Stimulated activated naive CD4-positive, alpha-beta T cell treated with Interleukin-2 at 50 U/mL for 16 hours (primary cell): ENCODE data around the gene ZNF528.

Experiments used
- DNase-seq: peaks from one replicate; lab custom pipeline; 2025; lab: John Stamatoyannopoulos, UW

ZNF528 gene

DNA sequence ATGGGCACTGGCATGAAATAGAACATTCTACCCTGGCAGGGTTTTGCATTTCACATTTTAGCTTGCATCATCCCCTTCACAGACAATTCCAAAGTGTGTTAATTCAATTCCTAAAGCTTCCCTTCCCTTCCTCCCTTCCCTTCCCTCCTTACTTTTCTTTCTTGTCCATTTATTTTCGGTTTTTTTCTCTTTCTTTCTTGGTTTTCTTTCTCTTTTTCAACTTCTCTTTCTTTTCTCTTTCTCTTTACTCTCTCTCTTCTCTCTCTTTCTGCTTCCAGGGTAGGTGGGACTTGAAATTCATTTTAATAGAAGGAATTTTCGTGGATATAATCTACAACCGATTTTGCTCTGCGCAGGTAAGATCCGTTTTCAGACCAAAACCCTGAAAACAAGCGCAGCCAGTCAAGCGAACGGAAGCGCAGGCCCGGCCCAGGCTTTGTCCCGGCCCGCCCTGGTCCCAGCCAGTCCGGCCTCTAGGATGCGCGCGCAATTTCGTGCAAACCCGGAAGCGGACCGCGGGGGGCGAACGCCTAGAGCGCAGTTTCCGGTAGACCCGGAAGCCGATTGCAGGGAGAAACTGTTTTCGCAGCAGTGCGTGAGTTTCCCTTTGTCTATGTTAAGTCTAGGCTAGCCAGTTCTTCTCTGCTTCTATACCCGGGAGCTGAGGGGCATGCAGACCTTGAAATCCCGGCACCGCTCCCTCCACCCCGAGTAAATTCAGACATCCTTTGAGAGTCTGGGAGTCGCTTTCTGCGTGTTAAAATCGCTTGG lies at the start of gene ZNF528:
Gene ZNF528, plus strand, starts transcription at position 540 of the 771 bp plus-strand sequence. CDS start 4,165 bp downstream, outside the sequence.
- peak; percentile 90 for DNase-seq

DNA sequence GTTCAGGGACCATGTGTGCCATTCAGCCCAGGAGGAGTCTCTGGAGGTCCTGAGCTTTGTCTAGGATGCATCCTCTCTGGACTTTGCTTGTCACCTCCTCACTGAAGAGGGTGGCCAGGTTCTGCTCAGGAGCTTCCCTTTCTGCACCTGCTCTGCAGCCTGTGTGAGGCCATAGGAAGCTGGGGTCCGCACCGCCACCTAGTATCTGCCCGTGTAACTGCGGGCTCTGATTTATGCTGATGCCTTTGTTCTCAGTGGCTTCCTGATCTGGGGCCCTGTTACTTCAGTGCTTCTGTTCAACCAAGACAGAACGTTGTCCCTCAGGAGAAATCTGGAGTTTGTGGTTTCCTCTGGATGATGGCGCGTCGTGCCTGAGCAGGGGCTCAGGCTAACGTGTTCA lies 46.1 kb upstream of the ZNF528 start:
- DNase-seq, result no peak

DNA sequence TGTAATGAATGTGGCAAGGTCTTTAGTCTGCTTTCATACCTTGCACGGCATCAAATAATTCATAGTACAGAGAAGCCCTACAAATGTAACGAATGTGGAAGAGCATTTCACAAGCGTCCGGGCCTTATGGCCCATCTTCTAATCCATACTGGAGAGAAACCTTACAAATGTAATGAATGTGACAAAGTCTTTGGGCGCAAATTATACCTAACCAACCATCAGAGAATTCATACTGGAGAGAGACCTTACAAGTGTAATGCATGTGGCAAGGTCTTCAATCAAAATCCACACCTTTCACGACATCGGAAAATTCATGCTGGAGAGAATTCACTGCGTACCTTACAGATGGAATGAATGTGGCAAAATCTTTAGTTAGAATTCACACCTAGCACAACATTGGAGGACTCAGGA lies 31.2 kb upstream of the ZNF528 start:
- DNase-seq, result no peak

DNA sequence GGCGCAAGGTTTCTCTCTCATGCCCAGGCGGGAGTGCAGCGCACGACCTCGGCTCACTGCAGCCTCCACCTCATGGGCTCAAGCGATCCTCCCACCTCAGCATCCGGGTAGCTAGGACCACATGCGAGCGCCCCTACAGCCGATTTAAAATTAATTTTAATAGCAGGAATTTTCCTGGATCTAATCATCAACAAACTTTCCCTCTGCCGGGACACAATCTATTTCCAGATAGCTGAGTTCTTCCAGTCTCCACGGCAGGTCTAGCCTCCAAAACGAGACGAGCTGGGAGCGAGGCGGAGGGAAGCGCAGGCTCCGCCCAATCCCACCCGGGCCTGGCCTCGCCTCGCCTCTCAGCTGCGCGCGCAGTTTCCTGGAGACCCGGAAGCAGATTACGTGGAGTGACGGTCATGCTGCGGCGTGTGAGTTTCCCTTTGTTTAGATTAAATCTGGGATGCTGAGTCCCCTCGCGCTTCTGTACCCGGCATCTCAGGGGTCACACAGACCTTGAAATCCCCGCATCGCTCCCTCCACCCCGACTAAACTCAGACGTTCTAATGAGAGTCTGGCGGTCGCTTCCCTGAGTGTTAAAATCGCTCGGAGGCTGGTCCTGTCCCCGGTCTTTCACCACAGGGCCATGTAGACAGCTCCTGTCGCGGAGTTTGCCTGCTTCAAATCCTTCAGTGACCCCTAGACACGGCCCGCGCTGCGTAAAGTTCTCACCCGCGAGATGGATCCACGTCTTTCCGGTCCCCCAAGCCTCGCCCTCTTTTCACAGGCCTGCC lies 27.9 kb upstream of the ZNF528 start, which contains the start of gene ZNF880:
Gene ZNF880, plus strand, starts transcription at position 365 of the 782 bp plus-strand sequence. Its CDS starts 43 bp downstream, at position 408.
- DNase-seq, result peak; percentile 84

DNA sequence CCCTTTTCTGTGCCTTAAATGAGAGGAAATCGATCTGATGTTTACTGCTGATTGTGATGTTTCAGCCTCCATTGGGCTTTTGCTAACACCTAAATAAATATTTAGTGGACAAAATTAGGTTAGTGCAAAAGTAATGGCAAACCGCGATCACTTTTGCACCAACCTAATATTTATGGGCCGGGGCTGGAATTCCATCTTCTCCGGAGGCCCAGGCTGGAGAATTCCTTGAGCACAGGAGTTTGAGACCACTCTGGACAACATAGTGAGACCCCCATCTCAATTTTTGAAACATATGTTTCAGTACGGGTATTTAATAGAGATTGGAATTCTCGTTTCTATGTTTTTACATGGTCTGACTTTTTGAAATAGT lies 27.3 kb upstream of the ZNF528 start:
- DNase-seq, result no peak

DNA sequence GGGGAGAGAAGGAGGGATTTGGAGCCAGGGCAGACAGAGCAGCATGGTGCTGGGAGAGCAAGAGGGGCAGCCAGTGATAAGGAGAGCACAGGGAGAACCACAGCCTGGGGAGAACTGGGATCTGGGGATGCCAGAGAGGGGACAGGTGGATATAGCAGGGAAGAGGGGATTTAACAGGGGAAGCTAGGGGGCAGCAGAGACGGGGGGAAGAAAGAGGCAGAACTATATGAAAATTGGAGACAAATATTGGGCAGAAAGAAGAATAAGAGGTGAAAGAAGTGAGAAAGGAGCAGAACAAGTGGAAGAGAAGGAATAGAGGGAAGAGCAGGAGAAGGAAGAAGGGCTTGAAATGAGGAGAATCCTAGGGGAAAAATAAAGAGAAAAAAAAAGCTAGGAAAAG lies 6.5 kb upstream of the ZNF528 start:
- DNase-seq, result no peak

DNA sequence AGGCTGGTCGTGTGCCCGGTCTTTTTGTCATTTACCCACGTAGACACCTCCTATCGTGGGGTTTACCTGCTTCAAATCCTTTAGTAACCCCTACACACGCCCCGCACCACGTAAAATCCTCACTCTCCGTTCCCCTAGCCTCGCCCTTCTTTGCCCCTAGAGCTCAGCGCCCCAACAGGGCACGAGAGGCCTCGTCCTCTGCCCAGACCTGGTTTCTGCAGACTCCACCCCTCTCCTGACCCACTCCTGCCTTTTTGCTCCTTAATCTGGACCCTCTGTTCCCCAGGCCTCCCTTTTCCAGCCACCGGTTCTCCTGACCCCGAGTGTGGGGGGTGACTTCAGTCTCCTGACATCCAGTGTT lies 412 bp downstream of the ZNF528 start:
- no peak for DNase-seq

DNA sequence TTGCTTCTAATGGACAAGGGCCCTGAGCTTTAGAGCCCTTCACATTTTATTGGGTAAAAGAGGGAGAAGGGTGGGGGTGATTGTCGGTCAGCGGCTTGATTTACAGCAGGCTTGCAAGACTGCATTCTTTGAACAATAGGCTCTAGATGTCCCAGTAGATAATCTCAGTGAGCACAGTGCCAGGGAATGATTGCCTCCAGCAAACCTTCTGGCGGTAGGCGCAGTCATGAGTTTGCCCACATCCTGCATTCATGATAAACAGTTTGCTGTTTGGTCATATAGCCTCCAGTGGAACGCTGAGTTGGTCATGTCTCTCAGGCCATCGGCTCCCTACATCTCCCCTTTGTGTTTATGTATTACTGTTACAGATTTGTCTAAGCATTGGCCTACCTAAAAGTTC lies 12.6 kb downstream of the ZNF528 start:
- DNase-seq, result no peak

DNA sequence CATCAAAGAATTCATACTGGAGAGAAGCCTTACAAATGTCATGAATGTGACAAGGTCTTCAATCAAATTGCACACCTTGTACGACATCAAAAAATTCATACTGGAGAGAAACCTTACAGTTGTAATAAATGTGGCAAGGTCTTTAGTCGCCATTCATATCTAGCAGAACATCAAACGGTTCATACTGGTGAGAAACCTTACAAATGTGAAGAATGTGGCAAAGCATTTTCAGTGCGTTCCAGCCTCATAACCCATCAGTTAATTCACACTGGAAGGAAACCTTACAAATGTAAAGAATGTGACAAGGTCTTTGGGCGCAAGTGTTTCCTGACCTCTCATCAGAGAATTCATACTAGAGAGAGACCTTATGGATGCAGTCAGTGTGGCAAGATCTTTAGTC lies 18.1 kb downstream of the ZNF528 start:
- DNase-seq, result no peak

DNA sequence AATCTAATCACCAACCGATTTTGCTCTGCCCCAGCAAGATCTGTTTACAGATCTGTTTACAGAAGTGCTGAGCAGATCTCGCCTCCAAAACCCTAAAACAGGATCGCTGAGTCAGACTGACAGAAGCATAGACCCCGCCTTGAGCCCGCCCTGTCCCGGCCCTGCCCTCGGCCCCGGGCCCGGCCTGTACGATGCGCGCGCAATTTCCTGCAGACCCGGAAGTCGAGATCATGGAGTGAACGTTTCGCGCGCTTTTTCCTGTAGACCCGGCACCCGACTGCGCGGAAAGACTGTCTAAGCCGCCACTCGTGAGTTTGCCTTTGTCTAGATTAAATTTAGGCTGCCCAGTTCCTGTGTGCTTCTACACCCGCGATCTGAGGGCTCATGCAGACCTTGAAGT lies 31.3 kb downstream of the ZNF528 start, which contains the start of gene ZNF534:
Gene ZNF534, plus strand, starts transcription at position 212 of the 400 bp plus-strand sequence. CDS start 2,327 bp downstream, outside the sequence.
- no peak for DNase-seq

DNA sequence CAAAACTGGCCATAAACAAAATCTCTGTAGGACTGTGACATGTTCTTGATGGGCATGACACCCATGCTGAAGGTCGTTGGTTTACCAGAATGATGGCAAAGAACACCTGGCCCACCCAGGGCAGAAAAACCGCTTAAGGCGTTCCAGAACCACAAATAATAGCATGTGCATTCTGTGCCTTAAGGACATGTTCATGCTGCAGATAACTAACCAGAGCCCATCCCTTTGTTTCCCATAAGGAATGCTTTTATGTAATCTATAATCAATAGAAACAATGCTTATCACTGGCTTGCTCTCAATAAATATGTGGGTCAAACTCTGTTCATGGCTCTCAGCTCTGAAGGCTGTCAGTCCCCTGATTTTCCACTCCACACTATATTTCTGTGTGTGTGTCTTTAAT lies 44.5 kb downstream of the ZNF528 start:
- DNase-seq, result no peak

DNA sequence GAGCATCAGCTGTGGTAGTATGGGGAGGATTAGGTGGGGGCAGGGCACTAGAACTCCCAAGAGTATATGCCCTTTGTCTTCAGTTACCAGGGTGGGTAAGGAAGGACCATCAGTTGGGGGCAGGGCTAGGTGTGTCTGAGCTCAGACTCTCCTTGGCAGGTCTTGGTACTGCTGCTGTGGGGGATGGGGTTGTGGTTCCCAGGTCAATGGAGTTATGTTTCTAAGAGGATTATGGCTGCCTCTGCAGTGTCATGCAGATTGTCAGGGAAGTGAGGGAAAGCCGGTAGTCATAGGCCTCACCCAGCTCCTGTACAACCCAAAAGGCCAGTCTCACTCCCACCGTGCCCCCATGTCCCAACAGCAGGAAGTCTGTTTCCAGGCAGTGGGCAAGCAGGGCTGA lies 46.9 kb downstream of the ZNF528 start:
- no peak for DNase-seq

DNA sequence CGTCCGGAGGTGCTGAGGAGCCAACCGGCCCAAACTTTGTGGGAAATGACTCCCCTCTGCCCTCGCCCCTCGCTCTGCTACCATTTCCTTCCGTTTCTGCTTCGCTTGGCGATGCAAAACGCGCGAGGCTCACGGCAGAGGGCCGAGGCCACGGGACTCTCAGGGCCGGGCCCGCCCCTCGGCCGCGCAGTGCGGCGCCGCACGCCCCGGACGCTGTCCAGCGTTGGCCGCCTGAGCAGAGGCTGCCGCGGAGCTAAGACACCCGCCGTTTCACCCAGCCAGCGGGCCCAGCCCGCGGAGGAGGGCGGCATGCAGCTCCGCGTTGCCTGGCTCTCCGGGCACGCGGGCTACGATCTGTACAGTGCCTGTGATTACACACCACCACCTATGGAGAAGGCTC lies 53.6 kb downstream of the ZNF528 start:
- no peak for DNase-seq

DNA sequence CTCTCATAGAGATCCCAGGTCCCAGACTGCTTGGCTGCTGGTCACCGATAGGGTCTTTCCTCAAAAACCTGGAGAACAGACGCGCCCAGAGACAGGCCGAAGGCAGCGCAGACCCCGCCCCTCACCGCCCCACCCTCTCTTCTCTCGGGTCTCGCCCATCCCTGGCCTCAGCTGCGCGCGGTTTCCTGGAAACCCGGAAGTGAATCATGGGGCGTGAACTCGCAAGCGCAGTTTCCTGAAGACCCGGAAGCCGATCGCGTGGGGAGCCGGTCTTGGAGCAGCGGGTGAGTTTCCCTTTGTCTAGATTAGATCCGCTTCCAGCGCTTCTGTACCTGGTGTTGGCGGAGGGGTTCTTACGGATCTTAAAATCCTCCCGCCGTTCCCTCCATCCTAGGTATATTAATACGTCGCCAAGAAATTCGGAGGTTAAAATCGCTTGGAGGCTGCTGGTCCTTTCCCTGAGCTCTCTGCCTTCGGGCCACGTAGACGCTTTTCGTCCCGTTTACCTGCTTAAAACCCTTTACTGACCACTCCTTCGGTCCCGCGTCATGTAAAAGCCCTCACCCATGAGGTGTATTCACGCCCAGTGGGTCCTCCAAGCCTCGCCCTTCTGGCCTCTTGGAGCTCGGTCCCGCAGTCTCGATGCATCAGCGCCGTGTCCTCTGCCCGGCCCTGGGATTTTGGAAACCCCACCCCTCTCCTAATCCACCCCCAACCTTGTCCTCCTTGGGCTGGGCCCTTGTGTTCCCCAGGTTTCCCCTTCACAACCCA lies 55.9 kb downstream of the ZNF528 start, which contains the start of gene ZNF578:
Gene ZNF578, plus strand, starts transcription at position 230 of the 771 bp plus-strand sequence. CDS start 48,293 bp downstream, outside the sequence.
- DNase-seq, result peak; percentile 52

DNA sequence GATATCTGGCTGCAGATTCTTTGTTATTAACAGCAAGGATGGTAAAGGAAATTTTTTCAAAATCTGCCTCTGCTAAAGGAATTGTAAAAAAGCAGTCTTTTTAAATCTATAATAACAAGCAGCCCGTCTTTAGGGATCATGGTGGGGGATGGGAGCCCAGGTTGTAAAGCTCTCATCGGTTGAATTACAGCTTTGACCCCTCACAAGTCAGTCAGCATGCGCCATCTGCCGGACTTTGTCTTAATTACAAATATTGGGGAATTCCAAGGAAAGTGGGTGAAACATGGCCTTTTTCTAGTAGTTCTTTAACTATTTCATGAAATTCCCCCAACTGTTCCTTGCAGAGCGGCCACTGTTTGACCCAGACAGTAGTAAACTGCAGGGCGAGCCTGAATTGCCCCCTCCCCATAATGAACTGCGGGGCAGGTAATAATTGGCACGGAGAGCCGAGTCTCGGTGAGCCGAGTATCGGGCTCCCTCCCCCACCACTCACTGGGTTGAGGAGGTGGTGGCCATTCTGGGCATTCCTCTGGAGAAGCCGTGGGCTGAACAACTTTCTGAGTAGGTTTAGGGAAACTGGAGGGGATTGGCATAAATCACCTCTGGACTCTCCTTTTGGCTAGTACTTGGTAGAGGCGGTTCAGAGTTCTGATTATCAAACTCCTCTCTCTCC lies 67.3 kb downstream of the ZNF528 start:
- no peak for DNase-seq
